ENCODE results near the gene CAMTA1.

CAMTA1 gene

DNA sequence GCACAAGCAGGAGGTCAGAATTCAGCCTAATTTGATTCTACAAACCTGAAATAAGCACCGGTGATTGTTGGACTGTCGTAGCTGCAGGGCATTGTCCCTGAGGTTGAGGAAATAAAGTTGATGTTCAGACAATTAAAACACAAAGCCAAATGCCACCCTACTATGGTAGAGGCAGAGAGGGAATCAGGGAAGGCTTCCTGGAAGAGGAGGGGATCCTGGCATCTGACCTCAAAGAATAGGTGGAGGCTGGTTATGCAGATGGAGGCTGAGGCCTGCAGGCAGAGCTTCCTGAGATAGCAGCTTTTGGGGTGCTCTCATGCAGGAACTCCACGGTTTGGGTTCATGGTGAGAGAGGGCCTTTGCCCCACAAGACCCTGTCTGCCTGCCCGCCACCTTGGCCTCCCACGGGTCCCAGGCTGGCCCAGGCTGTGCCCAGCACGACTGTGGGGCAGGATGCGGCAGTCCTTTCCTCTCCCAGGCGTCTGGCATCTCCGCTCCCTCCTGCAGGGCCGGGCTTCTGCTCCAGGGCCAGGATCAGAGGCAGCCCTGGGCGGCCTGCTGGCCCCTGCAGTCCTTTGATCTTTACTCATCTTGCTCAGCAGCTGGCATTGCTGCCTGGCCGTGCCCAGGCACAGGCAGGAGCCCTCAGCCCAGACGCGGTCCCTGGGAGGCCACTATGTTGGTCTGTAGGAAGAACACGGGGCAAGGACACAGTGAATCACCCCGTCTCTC, 851.7 kb downstream of the CAMTA1 start:
- Mint-ChIP-seq H3K27me3 (peaks cover 12% of the 10 kb centered on the region), H3K4me1 (ENCODE audit: low read depth) (no peaks in the 10 kb centered on the region), H3K4me3 (no peak overlapping the region), H3K9me3 (no peaks in the 10 kb centered on the region), H3K36me3 (ENCODE audit: low read depth) (no peaks in the 10 kb centered on the region), H3K27ac (no peak overlapping the region)
- intact Hi-C loops (cut with micrococcal nuclease), result no loop called here

DNA sequence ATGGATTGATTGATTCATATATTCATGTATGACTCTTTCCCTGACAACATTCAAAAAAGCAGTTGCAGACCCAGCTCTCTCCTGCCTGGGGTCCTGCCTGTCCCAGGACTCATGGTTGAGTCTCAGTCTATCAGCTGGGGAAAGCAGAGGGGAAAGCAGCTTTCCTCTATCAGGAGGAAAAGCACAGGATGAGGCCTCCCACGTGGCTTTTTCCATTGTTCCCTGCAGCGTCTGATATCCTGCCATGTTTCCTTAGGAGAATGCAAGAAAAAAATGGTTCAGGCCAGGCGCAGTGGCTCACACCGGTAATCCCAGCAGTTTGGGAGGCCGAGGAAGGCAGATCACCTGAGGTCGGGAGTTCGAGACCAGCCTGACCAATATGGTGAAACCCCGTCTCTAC, 852.8 kb downstream of the CAMTA1 start:
- H3K9me3 Mint-ChIP-seq, result no peaks in the 10 kb centered on the region
- H3K36me3 Mint-ChIP-seq (ENCODE audit: low read depth), result no peaks in the 10 kb centered on the region
- H3K27ac Mint-ChIP-seq, result no peak overlapping the region
- H3K4me3 Mint-ChIP-seq, result no peak overlapping the region
- H3K4me1 Mint-ChIP-seq (ENCODE audit: low read depth), result no peaks in the 10 kb centered on the region
- H3K27me3 Mint-ChIP-seq, result peaks cover 2% of the 10 kb centered on the region
- intact Hi-C loops (cut with micrococcal nuclease), result no loop called here

DNA sequence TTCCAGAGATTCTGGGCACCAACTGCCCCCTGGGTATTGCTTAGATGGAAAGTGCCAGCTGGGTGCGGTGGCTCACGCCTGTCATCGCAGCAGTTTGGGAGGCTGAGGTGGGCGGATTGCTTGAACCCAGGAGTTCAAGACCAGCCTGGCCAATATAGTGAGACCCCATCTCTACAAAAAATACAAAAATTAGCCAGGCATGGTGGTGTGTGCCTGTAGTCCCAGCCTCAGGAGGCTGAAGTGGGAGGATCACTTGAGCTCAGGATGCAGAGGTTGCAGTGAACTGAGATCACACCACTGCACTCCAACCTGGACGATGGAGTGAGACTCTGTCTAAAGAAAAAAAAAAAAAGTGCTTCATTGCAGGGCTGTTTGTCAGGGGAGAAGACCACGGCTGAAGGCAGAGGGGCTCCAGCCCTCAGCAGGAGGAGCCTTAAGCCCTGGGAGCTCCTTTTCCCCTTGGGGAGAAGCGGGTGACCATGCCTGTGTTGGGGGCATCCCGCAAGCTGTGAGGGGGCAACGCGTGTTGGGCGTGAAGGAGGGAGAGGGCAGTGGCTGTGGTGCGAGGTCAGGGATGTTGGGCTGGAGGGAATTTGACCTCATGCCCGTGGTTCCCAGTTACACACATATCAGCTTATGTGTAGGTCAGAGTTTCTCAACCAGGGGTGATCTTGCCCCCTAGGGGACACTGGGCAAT, 854.3 kb downstream of the CAMTA1 start:
- no peak overlapping the region for H3K27ac Mint-ChIP-seq
- H3K9me3 Mint-ChIP-seq, result no peaks in the 10 kb centered on the region
- intact Hi-C loops (cut with micrococcal nuclease), result no loop called here
- H3K4me1 Mint-ChIP-seq (ENCODE audit: low read depth), result no peaks in the 10 kb centered on the region
- H3K36me3 Mint-ChIP-seq (ENCODE audit: low read depth), result no peaks in the 10 kb centered on the region
- no peaks in the 10 kb centered on the region for H3K27me3 Mint-ChIP-seq
- H3K4me3 Mint-ChIP-seq, result no peak overlapping the region

DNA sequence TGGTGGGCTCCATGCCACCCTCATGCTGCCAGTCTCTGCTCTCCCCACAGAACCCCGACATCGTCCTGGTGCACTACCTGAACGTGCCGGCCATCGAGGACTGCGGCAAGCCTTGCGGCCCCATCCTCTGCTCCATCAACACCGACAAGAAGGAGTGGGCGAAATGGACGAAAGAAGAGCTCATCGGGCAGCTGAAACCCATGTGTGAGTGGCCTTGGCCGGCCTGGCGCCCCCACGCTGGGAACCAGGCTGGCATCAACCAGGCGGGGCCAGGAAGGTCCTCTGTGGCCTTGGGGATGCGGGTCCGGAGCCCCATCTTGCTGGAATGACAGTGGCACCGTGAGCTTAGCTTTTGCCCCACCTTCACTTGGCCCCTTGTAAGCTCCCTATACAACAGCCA, 855.1 kb downstream of the CAMTA1 start:
- Mint-ChIP-seq H3K27ac (no peak overlapping the region), H3K4me1 (ENCODE audit: low read depth) (no peaks in the 10 kb centered on the region), H3K36me3 (ENCODE audit: low read depth) (no peaks in the 10 kb centered on the region), H3K9me3 (no peaks in the 10 kb centered on the region), H3K4me3 (no peak overlapping the region), H3K27me3 (no peaks in the 10 kb centered on the region)
- intact Hi-C loops (cut with micrococcal nuclease), result no loop called here

DNA sequence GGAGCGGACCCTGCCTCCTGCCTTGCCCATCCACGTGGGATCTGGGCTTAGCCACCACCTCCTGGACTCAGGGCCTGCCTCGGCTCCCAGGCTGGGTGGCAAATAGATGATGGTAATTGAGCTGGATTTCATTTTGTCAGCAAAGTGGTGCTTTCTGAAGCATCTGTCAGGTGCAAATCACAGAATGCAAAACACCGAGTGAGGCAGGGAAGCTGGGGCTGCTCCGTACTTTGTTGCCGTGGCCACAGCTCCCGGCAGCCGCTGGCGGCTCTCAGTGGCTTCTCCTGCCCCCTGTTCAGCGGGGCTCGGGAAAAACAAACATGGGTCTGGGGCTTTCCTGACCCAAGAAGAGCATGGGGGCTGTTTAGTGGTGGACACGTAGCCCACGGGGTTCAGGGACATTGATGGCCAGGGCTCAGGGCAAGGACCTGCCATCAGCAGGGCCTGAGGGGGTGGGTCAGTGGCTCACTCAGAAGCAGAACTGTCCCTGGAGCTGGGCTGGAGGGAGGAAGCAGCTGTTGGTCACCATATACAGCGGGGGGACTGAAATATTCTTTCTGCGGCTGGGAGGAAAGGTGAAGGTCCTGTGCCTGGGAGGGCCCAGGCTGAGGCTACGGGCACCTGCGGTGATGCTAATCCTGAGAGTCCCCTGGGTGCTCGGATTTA, 855.8 kb downstream of the CAMTA1 start:
- no peaks in the 10 kb centered on the region for H3K4me1 Mint-ChIP-seq (ENCODE audit: low read depth)

DNA sequence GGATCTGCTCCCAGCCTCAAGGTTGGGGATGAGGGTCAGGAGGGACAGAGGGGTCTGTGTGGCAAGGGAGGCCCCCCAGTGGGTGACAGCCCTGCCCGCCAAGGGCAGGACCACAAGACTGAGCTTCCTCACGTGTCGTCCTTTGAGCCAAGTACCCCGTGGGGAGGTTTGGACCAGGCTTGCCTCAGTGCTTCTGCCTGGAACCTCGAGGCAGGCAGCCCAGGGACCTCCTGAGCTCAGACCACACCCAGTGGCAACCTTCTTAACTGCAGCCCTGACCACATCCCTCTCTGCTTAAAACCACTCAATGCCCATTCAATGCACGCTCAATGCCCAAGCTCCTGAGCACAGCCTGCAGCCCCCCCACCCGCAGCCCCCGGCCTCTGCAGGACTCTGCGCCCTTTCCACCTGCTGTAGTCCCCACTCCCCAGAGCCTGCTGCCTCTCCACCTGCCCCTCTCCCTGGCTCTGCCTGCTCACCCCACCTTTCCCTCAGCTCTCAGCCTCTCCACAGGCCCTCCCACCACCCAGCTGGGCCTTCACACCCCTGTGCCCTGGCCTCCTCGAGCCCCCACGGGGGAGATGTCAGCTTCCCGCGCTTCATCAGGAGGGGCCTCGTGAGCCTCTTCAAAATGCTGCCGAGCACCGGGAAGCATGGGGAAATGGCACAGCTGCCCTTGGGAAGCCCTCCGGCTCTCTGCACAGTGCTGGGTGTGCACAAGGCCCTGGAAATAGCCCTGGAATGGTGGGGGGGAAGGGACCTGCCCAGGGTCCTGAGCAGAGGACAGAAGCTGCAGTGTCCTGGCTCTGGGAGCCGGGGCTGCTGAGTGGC, 856.5 kb downstream of the CAMTA1 start:
- Mint-ChIP-seq H3K4me3 (no peak overlapping the region), H3K9me3 (no peaks in the 10 kb centered on the region), H3K36me3 (ENCODE audit: low read depth) (no peaks in the 10 kb centered on the region), H3K27me3 (no peaks in the 10 kb centered on the region), H3K4me1 (ENCODE audit: low read depth) (no peaks in the 10 kb centered on the region), H3K27ac (no peak overlapping the region)
- intact Hi-C loops (cut with micrococcal nuclease), result no loop called here

More for the DNA sequence above, 855.8 kb downstream of the CAMTA1 start:
- intact Hi-C loops (cut with micrococcal nuclease), result no loop called here
- H3K4me3 Mint-ChIP-seq, result no peak overlapping the region
- no peaks in the 10 kb centered on the region for H3K9me3 Mint-ChIP-seq
- H3K27me3 Mint-ChIP-seq, result no peaks in the 10 kb centered on the region
- no peak overlapping the region for H3K27ac Mint-ChIP-seq
- no peaks in the 10 kb centered on the region for H3K36me3 Mint-ChIP-seq (ENCODE audit: low read depth)

DNA sequence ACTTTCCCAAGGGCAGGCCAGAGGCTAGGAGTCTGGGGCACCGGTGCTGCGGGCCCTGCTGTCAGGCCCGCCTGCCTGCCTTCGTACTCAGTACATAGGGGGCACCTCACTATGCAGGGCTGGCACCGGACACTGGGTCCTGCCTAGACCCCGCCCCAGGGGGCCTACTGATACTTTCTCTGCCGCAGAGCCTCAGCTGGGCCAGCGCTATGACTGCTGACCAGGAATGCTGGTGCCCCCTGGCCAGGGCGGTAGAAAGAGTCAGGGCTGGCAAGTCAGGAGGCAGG, 857.1 kb downstream of the CAMTA1 start:
- intact Hi-C loops (cut with micrococcal nuclease), result no loop called here
- H3K27me3 Mint-ChIP-seq, result no peaks in the 10 kb centered on the region

DNA sequence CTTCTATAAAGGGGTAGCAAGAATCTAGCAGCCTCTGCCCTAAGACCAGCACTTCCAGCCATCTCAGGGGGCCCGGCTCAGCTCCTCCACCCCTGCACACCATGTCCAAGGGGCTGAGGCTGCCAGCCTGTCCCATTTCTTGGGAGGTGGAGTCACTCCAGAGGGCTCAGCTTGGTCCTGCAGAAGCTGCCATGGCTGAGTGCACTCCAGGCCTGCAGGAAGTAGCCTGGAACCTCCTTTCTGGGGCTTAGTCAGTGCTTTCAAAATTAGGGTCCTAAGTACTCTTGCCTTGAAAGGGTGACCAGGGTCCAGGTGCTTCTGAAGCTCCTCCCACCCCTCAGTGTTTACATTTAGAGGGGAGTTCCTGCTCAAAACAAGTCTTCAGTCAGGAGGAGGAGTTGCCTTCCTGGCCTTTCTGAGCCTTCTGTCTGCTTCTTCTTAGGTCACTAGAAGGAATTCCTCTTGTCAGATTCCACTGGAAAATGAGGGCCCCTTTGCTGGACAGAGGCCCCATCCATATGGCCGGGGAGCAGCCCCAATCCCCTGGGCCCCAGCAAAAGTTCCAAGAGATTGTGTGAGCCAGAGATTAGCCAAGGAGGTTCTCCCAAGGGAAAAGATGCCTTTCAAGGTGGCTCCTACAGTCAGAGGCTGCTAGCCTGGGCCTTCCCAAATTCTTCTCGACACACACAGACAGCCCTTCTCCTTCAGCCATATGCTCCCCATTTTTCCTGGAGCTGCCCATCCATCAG, 857.7 kb downstream of the CAMTA1 start:
- Mint-ChIP-seq H3K4me1 (ENCODE audit: low read depth) (no peaks in the 10 kb centered on the region), H3K27ac (no peak overlapping the region), H3K4me3 (no peak overlapping the region), H3K36me3 (ENCODE audit: low read depth) (no peaks in the 10 kb centered on the region), H3K9me3 (no peaks in the 10 kb centered on the region), H3K27me3 (no peaks in the 10 kb centered on the region)
- intact Hi-C loops (cut with micrococcal nuclease), result no loop called here

More for the DNA sequence above, 857.1 kb downstream of the CAMTA1 start:
- Mint-ChIP-seq H3K4me1 (ENCODE audit: low read depth) (no peaks in the 10 kb centered on the region), H3K27ac (no peak overlapping the region), H3K36me3 (ENCODE audit: low read depth) (no peaks in the 10 kb centered on the region), H3K9me3 (no peaks in the 10 kb centered on the region), H3K4me3 (no peak overlapping the region)

DNA sequence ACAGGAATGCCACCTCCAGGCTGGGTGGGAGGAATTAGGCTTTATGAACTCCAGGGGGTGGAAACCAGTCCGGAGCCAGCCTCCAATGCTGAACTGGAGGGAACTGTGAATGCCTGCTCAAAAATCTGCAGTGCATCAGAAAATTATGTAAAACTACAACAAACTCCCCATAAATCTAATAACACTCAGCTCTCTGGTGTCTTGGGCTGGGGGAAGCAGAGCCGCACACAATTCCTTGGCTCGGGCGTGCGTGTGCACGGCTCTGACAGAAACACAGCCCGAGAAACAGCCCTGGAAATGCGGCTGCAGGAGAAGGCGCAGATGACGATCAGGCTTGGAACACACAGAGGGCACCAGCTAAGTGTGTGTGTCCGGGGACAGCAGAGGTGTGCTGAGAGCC, 858.3 kb downstream of the CAMTA1 start:
- Mint-ChIP-seq H3K9me3 (no peaks in the 10 kb centered on the region), H3K27me3 (peaks cover 2% of the 10 kb centered on the region), H3K27ac (no peak overlapping the region), H3K4me1 (ENCODE audit: low read depth) (no peaks in the 10 kb centered on the region), H3K36me3 (ENCODE audit: low read depth) (no peaks in the 10 kb centered on the region), H3K4me3 (no peak overlapping the region)
- intact Hi-C loops (cut with micrococcal nuclease), result no loop called here

DNA sequence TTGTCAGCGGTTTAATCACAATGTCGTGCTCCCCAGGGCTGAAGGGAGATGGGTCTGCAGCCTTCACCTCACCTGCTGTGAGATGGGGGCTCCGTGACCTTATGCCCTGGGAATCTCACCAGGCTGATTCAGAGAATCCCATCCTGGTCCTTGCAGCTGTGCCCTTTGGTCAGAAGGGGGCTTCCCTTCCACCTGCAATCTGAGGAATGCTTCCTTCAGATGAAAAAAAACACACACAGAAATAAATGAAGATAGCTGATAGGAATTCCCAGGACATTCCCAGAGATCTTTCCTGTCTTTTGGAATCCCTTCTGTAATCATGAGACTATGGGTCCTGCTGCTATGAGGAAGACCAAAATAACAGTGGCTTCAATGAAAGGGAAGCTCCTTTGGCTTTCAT, 858.8 kb downstream of the CAMTA1 start:
- peaks cover 3% of the 10 kb centered on the region for H3K4me1 Mint-ChIP-seq (ENCODE audit: low read depth)
- H3K27me3 Mint-ChIP-seq, result peaks cover 2% of the 10 kb centered on the region
- no peaks in the 10 kb centered on the region for H3K9me3 Mint-ChIP-seq
- H3K4me3 Mint-ChIP-seq, result no peak overlapping the region
- H3K36me3 Mint-ChIP-seq (ENCODE audit: low read depth), result no peaks in the 10 kb centered on the region
- no peak overlapping the region for H3K27ac Mint-ChIP-seq
- intact Hi-C loops (cut with micrococcal nuclease), result no loop called here

DNA sequence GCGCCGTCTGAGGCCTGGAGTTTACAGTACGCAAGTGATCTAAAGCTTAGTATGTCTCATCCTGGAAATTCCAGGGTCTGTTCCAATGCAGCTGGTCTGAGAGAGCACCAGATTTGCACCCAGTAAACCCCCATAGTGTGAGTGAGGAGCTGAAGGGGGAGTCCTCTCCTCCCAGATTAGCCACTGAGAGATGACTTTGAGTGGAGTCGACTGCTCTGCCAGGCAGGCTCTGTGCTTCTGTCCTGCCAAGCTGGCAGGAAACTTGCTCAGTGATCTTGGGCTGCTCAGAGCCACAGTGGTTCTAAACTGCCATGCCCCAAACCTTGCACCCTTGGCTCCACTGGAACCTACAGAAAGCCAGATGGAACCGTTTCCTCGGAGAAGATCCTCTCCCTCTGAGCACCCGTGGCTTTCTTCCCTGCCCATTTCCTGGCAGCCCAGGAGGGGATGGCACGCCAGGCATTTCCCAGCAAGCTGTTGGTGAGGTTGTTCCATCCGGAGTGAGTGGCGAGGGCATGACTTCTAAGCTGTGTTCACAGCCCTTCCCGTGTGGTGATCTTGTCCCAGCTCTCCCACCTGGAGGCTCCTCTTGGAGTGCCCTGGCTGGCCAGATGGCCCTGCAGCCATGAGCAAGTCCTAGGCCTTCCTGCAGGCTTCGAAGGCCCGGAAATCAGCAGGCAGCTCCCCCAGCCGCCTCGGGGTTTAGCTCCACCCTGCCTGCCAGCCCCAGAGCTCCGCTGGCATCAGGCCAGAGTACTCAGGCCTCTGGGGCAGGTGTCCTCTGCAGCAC, 859.9 kb downstream of the CAMTA1 start:
- intact Hi-C loops (cut with micrococcal nuclease), result loop anchor here (5.0 kb wide), 2 partner anchors 193 to 603 kb away; no protein-coding TSS in a partner anchor
- Mint-ChIP-seq H3K4me1 (ENCODE audit: low read depth) (peaks cover 8% of the 10 kb centered on the region), H3K27me3 (peaks cover 7% of the 10 kb centered on the region), H3K27ac (no peak overlapping the region), H3K36me3 (ENCODE audit: low read depth) (no peaks in the 10 kb centered on the region), H3K9me3 (no peaks in the 10 kb centered on the region), H3K4me3 (no peak overlapping the region)

DNA sequence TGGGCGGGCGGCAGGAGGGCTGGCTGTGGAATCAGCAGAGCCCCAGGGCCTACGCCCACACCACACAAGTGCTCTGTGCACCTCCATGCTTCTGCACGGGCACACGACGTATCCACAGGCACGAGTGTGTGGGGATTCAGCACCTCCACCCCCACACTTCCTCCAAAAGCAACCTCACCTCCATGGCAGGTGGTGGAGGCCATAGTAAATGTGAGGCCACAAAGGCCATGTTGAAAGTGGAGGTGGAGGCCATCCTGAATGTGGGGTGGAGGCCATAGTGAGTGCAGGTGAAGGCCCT, 860.4 kb downstream of the CAMTA1 start:
- no peaks in the 10 kb centered on the region for H3K9me3 Mint-ChIP-seq
- intact Hi-C loops (cut with micrococcal nuclease), result loop anchor here (5.0 kb wide), 2 partner anchors 193 to 603 kb away; no protein-coding TSS in a partner anchor

DNA sequence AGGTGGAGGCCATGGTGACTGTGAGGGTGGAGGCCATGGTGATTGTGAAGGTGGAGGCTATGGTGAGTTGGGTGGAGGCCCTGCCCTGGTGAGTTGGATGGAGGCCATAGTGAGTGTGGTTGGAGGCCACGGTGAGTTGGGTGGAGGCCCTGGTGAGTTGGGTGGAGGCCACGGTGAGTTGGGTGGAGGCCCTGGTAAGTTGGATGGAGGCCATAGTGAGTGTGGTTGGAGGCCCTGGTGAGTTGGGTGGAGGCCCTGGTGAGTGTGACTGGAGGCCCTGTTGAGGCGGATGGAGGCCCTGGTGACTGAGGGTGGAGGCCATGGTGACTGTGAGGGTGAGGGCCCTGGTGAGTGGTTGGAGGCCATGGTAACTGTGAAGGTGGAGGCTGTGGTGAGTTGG, 860.9 kb downstream of the CAMTA1 start:
- Mint-ChIP-seq H3K27me3 (peaks cover 11% of the 10 kb centered on the region), H3K4me1 (ENCODE audit: low read depth) (peaks cover 8% of the 10 kb centered on the region), H3K36me3 (ENCODE audit: low read depth) (no peaks in the 10 kb centered on the region), H3K9me3 (no peaks in the 10 kb centered on the region), H3K27ac (no peak overlapping the region), H3K4me3 (no peak overlapping the region)
- intact Hi-C loops (cut with micrococcal nuclease), result loop anchor here (5.0 kb wide), 2 partner anchors 194 to 604 kb away; no protein-coding TSS in a partner anchor

More for the DNA sequence above, 860.4 kb downstream of the CAMTA1 start:
- Mint-ChIP-seq H3K27ac (no peak overlapping the region), H3K4me3 (no peak overlapping the region), H3K27me3 (peaks cover 11% of the 10 kb centered on the region), H3K36me3 (ENCODE audit: low read depth) (no peaks in the 10 kb centered on the region), H3K4me1 (ENCODE audit: low read depth) (peaks cover 8% of the 10 kb centered on the region)

Data from dendritic cell treated with granulocyte-macrophage colony-stimulating factor and Interleukin-4, amounts not matched to agents 40 ng/mL and 50 ng/mL, for 4 days (primary cell).